HT-29 (cell line): ENCODE results near the gene ENTHD1. TPM values are rescaled to one million over a fixed set of nuclear protein-coding genes. Genes with fewer than 3 reads are reported as not detected.

ENCODE experiments used
- DNase-seq: peaks from one replicate; pipeline ENCODE4 v3.0.0-alpha.2; 2015; ENCODE audit warnings: low spot score
- total RNA-seq: library from RNA; depleted of rRNA; stranded (reverse); fragments of >200 nt; shearing (Covaris generic); gene quantifications from 2 replicates; pipeline ENCODE4 v1.2.3, GENCODE V29; 2014

The ENTHD1 gene
- total RNA-seq, 1 experiment from 2014 or later, result not detected

- no peak for DNase-seq
Measured at GRCh38 chr22:39717099-39717498, 176.5 kb downstream of the ENTHD1 start.

GRCh38 chr22:39716534-39716933 lies 177.0 kb downstream of the ENTHD1 start:
- no peak for DNase-seq

DNA sequence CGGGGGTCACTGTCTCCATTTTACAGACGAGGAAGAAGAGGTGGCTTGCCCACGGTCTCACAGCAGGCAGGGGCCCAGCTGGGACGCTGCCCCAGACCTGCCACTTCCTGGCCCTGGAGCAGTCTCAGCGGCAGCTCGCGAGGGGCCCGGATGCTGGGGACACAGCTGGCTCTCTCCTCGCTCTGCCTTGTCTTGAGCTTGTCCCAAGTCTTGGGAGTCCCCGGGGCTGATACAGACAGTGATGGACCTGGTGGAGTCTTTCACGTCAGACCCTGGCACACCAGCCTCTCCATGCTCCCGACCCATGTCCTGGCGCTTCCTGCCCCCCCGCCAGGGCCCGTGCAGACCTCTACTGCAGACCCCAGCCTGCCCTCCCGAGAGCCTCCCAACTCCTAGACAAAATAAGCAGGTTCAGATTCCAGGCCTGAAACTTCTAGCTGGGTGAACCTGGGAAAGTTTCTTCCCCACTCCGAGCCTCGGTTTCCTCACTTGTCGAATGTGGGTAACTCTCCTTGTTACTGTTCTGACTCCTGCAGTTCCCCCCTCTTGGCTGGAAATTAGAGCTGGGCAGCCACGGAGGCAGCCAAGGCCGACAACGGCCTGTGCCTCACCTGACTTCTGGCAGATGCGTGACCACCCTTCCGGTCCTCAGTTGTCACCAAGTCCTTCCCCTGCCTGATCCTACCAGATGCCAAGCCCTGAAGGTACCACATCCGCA lies 177.6 kb downstream of the ENTHD1 start:
- no peak for DNase-seq

GRCh38 chr22:39714321-39714720 lies 179.2 kb downstream of the ENTHD1 start:
- DNase-seq, result no peak

GRCh38 chr22:39713799-39714290 lies 179.7 kb downstream of the ENTHD1 start:
- no peak for DNase-seq

- DNase-seq, result no peak
Measured at GRCh38 chr22:39712751-39713525, 180.6 kb downstream of the ENTHD1 start.

- no peak for DNase-seq
Measured at GRCh38 chr22:39712081-39712480, 181.5 kb downstream of the ENTHD1 start.

DNA sequence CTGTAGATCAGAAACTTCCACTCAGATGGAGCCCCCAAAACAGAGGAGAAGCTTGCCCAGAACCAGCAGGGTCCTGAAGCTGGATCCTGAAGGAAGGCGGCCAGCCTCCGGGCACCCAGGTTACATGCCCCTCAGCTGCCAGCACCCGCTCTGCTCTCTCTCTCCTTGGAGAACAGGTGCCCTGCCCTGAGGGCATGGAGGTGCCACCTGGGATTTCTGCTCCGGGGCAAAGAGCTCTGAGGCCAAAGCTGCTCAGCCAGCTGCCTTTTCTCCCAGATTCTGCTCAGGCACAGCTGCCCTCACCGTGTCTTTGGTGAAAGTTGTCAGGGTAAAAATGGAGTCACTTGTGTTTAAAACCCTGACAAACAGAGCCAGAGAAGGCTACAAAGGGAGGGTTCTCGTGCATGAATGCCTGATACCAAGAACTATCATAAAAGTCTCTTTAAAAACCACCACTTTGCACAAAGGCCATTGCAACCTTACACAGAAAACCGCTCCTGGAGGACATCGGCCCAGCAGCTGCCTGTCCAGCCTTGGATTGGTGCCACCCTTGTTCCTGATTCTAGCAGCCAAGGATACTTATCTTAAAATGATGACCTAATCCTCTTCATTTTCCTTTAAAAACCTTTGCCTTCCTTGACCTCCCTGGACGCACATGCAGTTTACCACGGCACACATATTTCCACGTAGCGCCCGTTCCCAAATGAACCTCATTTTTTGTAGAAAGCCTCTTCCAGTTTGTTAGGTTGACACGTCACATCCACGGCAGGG lies 183.0 kb downstream of the ENTHD1 start:
- DNase-seq, result no peak

GRCh38 chr22:39707816-39708215 lies 185.7 kb downstream of the ENTHD1 start:
- no peak for DNase-seq

DNA sequence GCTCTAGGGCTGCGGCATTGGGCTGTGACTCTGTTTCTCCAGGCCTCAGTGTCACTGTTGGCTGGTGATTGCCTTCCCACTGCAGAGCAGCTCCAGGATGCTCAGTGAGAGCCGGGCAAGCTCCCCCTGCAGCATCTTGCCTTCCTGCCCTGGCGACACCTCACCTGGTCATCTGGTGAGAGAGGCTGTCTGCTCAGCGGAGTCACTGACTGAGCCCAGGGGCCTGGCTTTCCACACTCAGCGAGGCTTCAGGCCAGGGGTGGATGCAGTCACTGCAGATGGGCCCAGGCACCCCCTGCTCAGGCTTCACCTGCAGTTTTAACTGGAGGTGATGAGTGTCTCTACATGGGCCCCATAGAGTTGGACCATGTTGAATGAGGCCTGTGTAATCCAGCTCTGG lies 186.2 kb downstream of the ENTHD1 start:
- no peak for DNase-seq

DNA sequence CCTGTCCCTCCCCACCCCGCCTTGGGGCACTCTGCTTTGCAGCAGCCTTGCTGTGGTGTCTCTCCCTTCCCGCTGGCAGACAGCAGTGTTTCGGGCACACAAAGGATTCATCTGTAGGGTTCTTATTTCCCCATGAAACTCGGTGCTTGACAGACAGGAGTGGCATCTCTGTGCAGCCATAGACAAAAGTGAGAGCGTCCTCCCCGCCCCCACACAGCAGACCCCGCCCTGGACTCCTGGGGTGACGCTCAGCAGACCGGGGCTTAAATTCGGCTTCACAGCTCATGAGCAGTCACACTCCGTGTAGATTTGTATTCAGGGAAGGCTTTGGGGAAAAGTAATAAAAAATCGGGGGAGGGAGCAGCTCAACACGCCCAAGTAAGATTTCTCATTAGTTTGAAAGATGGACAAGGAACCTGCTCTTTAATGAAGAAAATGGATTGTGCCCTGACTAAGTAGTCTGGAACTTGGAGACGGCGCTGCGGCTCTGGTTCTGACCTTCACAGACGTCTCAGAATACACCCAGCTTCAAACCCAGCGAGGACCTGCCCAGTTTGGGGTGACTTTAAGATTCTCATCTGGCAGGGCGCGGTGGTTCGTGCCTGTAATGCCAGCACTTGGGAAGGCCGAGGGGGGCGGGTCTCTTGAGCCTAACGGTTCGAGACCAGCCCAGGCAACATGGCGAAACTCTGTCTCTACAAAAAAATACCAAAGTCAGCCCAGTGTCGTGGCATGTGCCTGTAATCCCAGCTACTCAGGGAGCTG lies 187.0 kb downstream of the ENTHD1 start:
- no peak for DNase-seq

DNA sequence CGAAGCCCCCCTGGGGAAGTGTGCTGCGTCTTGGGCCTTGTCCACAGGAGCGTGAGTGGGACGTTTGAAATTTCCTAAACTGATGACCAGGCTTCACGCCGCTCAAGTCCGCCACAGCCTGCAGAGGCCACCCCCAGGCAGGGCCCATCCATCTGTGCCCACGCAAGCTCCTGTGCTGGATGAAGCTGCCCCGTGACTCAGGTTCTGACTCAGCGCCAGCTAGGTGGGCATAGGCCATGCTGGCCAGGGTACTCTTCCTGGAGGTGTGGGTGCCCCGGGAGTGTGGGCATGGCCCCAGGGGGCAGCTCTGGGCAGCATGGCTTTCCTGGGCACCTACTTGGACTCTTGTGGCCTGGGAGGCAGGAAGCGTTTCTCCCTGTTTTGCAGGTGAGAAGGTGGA lies 188.2 kb downstream of the ENTHD1 start:
- no peak for DNase-seq

- DNase-seq, result no peak
Measured at GRCh38 chr22:39703928-39704639, 189.5 kb downstream of the ENTHD1 start.

DNA sequence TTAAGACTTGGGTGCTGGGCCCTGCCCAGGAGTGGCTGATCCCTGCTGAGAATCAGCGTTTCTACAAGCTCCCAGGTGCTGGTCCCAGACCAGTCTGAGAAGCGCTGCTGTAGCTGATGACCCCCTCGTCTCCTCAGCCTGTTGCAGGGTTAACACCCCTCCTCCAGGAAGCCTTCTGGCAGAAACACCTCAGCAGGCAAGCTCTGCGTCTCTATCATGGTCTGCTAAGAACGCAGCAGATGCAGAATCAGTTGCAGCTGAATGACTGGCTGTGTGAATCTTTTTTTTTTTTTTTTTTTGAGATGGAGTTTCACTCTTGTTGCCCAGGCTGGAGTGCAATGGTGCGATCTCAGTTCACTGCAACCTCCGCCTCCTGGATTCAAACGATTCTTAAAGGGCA lies 190.5 kb downstream of the ENTHD1 start:
- no peak for DNase-seq

GRCh38 chr22:39700565-39700964 lies 193.0 kb downstream of the ENTHD1 start:
- DNase-seq, result no peak

DNA sequence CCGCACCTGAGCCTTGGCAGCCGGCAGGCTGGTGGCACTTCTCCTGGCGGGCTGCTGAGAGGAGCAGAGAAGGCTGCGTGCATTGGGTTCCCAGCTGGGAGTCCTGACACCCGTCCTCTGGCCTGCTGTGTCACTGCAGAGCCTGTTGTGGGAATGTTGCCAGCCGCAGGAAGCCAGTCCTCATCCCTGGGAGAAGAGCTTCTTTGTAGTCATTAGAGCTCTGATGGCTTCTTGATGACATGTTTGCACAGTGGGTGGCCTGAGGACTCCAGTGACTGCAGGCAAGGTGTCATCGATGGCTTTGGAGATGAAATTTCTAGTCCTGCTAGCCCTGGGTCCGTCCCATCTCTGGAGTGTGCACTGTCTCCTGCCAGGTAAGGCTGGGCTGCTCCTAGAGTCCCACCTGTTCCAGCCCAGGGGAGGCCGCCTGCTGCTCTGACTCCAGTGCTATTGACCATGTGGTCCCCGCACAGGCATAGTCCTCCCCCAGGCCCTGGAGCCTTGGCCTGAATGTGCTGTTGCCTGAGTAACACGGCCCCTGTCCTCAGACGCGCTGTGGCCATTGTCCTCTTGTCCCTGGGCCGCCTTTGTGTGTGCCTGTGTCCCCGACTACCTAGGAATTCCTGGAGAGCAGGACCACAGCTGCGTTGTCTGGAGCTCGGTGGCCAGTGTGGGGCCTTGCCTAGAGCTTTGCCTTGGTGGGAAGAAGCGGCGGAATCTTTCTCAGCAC lies 193.8 kb downstream of the ENTHD1 start:
- no peak for DNase-seq

GRCh38 chr22:39697790-39698430 lies 195.7 kb downstream of the ENTHD1 start:
- no peak for DNase-seq

GRCh38 chr22:39693943-39694500 lies 199.5 kb downstream of the ENTHD1 start:
- DNase-seq, result no peak
